GM18867 (cell line): ENCODE results near the gene VAV3.
"Not testable (repeated sequence)": the region's sequence is repeated elsewhere in the genome, so short reads cannot be mapped to it uniquely, and the experiment has no call there.

Source experiments
- ATAC-seq: cut with Tn5 transposase; IDR thresholded peaks from one replicate; pipeline ENCODE4 v1.9.1; 2021; ENCODE audit warnings: mild to moderate bottlenecking, moderate library complexity; ENCODE audit not compliant: unreplicated experiment

VAV3 gene

DNA sequence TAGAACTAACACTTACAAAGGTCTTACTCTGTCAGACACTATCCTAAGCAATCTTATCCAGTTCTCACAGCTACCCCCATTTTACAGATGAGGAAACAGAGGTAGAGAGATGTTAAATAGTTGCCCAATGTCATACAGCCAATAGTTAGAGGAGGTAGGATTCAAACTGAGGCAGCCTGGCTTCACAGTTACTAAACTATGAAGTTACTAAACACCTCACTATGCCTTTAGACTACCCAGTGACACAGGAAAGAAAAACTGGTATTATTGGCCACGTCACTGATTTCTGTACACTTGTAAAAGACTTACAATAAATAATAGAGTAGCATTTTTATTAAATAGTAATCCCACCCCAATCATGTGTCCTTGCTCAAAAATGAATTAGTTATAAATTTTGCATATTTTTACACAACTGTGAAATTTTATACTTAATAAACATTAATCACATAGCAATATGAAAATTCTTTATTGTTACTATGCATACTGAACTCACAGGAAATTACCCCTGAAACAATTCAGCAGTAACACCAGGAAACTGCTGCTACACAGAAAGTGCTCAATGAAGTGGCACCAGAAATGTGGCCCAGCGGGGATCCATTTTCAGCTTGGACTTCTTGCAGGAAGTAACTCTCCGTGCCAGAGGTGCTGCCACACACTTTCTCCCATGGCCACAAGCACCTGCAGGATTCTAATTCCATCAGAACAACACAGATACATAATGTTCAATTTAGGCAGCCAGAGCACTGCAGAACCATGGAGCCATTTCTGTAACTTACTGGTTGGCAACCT, 69.4 kb downstream of the VAV3 start:
- no peak for ATAC-seq

DNA sequence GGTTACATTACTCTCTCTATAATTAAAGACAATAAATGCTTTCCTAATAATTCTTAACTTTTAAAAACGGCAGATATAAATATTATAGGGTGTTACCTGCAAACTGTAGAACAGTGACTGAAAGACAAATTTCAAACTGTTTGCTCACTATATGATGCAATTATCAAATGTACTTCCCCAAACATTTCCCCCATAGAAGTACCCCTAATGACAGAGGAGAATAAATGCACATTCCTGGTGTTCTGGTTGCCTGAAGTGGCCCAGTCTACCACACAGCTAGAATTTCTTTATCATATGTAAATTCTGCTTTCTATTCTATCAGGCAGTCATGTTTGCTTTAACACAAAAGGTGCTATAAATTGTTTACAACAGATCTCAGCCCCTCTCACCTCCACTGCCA, 70.4 kb downstream of the VAV3 start:
- ATAC-seq = no peak

DNA sequence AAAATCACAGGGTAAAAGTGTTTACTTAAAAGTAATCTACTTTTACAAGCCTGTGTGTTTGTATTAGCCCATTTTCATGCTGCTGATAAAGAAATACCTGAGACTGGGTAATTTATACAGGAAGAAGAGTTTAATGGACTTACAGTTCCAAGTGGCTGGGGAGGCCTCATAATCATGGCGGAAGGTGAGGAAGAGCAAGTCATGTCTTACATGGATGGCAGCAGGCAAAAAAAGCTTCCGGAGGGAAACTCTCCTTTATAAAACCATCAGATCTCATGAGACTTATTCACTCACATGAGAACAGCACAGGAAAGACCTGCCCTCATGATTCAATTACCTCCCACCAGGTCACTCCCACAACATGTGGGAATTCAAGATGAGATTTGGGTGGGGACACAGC, 71.6 kb downstream of the VAV3 start:
- not testable (repeated sequence) for ATAC-seq

DNA sequence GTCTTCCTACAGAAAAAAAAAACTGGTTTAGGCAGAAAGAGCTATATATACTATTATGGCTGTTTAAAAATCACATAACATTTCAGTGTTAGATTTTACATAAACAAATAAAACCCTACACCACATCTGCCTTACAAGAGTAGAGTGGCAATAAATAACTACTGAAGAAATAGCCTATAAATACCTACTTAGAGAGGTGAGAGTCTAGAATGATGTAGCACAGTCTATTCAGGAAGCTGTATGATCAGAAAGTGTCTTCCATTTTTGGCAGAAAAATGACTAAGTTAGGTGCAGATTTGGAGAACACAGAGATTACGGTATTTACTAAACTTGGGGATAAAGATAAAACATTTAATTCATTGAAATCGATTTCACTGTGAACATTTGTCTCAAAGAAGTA, 75.5 kb downstream of the VAV3 start:
- ATAC-seq = no peak

DNA sequence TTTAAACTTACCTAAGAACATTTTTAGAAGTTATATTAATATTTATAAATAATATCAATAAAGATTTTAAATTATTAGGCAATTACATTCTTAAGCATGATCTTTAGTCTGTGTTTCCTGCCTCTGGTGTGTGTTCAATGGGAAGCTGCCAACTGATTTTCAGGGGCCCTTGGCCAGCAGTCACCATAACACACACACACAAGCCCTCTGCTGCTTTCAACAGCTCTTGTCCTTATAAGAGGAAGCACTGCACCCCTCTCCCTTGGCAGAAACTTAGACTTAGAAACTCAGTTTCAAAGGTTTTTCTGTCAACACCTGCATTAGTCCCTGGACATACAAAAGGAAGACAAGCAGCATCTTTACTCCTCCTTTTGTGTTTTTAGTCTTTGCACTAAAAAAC, 81.4 kb downstream of the VAV3 start:
- no peak for ATAC-seq

DNA sequence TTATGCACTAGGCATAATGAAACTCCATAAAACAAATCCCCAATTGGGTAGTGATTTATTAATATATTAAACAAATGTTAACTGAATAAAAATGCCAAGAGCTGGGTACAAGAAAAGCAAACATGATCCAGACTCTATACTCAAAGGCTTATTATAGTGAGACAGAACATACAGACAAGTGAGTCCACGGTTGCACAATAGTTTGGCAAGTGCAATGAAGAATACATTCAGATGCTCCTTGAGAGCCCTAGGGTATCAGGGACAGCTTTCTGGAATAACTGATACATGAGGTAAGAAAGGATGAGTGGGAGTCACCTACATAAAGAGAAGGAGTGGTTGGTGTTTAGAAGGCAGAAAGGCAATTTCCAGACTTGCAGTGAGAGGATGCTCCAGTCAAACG, 85.1 kb downstream of the VAV3 start:
- no peak for ATAC-seq

DNA sequence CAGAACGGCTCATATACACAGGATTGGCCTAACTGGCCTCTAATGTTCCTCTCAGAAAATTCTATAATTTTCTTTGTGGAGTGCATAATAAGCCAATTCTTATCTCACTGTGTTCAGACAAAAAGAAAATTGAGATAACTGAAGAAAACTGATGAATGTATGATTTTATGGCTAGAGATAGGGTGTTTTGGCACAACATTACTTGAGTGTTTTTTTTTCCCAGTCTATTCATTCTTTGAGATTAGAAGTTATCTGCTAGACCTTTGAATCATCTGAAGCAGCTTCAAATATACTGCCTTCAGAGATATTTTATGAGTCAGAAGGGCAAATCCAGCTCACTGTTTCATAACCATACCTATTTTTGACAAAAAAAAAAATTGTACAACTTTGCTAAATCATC, 85.6 kb downstream of the VAV3 start:
- ATAC-seq = no peak

DNA sequence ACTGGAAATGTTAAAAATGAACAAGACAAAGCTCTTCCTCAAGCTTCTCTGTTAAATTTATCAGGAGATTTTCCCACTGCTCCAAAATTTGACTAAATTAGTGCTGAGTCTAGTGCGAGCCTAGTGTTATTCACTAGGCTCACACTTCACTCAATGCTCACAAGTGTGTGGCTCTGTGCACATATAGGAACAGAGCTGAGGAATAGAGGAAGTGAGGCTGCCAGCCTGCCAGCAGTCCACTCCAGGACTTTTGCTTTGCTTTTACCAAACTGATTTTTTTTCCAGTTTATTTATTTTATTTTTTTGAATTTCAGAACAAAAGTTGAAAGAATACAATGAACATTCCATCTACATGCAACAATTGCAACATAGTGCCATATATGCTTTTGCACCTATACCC, 87.2 kb downstream of the VAV3 start:
- ATAC-seq = no peak

DNA sequence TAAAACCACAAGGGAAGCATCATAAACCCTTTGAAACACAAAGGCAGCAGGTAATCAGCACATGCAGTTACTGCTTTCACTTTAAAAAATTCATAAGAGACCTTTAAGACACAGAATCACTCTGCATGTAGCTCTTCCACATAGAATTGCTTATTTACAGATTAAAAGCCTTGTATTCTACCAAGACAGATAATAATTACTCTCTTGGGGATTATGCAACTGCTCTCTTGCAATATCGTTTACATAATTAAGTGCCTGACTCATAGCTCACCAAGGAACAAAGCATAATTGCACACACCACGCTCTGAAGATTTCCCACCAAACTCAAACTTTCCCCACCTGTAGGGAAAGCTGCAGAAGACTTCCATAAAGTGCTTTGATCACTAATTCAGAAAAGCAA, 87.9 kb downstream of the VAV3 start:
- ATAC-seq = no peak

DNA sequence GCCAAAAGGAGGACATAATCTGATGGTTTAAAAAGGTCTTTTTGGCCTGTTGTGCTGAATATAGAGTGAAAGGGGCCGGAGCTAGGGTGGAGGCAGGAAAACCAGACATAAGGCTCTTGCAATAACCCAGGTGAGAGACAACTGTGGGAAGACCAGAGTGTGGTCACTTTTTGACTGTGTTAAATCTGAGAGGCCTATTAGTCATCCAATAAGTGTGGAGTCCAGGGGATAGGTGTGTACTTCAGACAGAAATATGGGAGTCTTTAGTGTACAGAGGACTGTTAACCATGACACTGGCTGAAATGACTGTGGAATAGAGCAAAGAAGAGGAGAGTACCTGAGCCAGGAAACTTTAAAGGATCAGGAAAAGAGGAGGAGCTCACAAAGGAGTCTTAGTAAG, 89.3 kb downstream of the VAV3 start:
- ATAC-seq = no peak

DNA sequence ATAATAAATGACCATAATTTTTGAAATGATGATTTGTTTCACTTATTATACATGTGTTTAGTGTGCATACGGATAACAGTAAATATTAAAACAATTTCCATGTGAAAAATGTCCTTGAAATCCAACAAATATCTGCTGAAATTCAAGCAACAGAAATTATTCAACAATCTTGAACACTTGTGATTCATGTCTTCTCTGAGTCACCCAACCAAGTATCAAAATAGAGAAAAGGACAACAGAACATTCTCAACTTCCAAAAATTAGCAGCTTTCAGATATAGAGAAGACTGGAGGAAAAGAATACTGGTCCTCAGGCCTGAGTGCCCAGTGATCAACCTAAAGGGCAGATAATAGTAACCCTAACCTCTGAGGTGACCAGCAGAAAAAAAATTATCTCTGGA, 90.8 kb downstream of the VAV3 start:
- no peak for ATAC-seq

DNA sequence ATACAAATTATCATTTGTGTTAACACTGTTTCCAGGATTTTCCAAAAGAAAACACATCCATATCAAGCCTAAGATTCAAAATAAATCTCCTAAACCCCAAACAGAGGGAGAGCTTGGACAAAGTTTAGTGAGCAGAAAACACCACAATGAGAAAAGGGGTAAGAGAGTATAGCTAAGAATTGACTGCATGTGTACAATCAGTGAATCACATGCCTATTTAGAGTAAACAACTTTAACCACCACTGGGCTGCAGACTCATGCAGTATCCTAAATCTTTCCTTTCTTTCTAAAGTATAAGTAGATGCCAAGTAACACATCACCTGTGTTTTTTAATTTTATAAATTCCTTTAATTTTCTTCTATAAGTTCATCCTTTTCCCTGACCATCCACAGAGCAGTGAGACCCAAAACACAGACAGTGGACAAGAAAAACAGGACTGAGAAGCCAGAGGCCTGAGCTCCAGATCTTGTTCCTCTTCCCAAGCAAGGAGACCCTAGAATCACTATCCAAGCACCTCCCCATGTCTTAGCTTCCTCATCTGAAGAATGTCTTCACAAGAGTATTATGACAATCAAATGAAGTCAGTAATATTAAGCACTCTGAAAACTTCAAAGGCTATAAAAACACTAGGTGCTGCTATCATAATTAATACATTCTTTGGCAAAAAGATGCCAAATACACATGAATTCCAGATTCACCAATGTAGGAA, 93.1 kb downstream of the VAV3 start:
- ATAC-seq = no peak

DNA sequence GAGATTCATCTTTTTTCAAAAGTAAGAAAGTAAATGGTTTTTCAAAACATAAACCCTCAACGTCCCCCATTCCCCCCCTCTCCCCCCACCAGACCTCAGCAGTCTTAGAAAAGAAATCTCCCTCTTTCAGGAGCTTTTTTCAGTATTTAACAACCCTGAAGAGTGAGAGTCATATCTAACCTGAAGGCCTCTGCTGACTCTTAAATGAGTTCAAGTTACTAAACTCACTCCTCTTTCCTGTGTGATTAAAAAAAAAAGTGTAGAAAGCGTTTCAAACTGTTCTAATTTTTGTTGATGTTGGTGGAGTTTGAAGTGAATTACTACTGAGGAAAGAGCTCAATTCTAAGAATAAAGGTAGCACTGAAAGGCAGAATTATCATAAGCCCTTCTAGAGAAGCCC, 93.7 kb downstream of the VAV3 start:
- ATAC-seq = no peak

DNA sequence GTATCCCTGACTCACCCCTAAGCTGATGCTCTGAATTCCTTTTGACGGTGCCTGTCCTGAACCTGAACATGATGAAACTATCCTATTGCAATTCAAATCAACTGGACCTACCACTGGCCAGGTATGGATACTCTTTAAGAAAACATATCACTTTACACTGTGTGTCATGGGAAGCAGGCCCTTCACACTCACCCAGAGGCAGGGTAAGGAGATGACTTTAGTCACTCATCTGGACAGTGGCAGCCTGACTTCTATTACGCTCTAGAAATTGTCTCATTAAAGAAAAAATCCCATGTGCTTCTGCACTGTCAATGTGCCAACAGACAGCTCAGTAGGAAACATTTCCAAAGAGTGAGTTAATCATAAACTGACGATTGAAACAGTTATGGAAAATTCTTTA, 94.3 kb downstream of the VAV3 start:
- no peak for ATAC-seq

DNA sequence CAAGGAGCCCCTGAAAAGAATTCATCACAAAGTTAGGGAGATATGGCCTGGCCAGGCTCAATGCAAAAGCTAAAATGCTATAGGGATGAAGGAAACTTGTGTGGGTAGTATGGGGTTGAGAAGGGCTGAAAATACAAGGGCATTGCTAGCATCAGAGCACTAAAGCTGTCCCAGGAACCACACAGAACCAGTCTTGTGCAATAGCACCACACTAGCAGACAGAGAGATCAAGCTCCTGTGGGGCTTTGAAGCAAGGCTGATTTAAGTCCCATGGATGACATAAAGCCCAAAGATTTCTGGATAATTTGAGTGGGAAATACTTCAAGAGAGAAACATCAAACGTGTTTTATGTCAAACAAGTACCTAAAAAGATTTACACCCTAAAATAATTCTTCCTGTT, 97.1 kb downstream of the VAV3 start:
- ATAC-seq = no peak

DNA sequence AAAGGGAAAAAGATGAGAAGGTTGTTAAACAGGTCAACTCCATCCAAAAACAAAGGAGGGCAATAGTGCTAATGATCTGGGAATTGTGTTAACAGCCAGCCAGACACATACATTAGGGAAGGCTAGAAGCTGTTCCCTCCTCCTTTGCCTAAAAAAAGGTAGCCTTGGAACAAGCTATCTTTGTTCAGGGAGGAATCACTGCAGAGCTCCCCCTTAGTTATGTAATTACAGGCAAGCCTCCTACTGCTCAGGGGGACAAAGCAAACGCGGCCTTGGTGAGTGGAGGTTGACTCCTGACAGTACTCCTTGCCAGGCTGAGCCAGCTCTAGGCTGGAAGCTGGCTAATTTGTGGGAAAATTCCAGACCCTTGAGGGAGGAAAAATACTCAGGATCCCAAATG, 97.6 kb downstream of the VAV3 start:
- no peak for ATAC-seq

DNA sequence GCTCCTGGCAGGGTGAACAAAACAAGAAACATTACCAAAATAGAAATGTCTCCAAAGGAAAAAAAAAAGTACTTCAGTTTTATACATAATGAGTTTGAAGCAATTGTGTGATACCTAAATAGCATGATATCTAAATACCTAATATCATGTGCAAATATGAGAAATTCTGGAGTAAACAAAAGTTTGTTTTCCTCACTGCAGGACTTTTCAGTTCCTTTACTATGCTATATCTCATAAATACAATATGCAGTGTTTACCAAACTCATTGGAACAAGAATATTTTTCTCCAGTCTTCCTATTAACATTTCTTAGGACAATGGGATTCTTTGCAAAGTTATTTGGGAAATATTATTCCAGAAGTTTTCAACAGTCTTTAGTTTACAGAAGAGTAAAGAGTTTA, 98.1 kb downstream of the VAV3 start:
- ATAC-seq = no peak

DNA sequence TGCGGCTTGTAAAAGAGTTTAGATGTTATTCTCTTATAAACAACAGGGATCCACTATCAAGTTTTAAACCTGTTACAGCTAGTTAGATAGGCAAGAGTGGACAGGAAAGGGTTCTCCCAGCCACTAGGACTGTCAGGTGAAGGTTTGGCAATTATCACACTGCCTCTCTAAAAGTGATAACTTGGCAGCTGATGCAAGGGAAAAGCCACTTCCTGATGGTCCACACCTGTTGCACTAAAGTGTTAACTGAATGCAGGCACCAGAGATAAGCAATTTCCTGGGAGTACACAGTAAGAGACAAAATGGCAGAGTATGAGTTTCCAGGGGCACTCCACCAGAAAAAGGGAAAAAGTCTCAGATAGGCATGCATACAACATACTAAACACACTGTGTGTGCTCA, 99.4 kb downstream of the VAV3 start:
- ATAC-seq = no peak

DNA sequence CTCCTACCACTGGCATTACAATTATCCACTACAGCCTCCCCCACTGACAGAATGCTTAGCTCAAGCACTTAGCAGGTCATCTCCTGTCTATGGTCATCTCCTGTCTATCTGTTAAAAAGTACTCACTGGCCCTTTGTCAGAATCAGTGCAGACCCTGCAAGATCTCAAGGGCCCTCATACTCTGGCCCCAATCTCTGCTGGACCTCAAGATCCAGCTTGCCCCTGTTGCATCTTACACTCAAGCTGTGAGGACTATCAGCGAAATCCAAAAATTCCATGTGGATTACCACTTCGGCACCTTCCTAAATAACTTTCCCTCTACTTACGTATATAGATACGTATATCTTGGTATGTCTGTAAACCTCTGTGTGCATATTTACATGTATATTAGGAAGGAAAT, 101.6 kb downstream of the VAV3 start:
- no peak for ATAC-seq

DNA sequence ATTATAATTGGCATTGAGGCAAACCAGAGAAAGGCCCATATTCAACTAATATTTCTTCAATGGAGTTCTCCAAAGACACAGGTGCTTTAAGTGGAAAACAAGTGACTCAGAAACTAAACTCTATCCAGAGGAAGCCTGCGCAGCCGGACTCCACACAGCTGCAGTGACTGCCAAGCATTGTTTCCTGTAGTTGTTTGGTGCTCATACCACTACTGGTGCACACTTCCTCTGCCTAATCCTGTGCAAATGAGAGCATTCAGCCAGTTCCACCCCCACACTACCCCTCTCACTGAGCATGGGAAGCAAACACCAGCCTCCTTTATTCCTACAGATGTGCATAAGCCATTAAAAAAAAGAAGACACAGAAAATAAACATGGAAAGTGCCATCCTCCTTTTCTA, 102.9 kb downstream of the VAV3 start:
- no peak for ATAC-seq

DNA sequence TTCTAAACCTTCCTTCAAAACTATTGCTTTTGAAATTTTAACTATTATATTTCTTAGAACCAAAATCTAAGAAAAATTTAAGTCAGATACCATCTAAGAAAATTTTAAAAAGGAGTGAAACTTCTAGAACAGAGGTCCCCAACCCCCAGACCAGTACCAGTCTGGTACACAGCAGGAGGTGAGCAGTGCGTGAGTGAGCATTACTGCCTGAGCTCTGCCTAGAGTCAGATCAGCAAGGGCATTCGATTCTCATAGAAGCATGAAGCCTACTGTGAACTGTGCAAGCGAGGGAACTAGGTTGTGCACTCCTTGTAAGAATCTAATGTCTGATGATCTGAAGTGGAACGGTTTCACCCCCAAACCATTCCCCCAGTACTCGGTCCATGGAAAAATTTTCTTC, 106.7 kb downstream of the VAV3 start:
- no peak for ATAC-seq

DNA sequence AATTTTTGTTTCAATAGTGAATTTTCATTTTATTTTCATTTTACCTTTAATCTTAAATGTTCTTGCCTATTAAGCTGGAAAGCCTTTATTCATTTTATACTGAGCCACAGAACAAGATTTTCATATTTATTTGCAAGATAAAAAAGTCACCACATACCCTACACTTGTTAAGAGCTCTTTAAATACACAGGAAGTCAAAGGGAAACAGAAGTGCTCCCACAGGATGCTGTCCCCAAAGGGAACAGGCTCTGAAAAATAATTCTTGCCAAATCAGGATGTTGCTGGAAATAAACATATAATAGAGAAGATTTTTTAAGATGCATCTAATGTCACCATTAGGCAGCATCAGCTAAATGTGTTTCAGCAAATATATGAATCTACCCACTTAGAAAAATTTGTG, 113.6 kb downstream of the VAV3 start:
- no peak for ATAC-seq
